Measurements from ENCODE around the gene SPOCK2.

Gene SPOCK2

GRCh38 chr10:72009425-72010081 lies 78.8 kb downstream of the SPOCK2 start:
- DNase-seq (ENCODE audit: low spot score), result peak; percentile 82

- no peak for DNase-seq (ENCODE audit: low spot score)
Observed at GRCh38 chr10:72009051-72009424, 79.3 kb downstream of the SPOCK2 start.

All from left forelimb (tissue), 1 donor.